Measurements from ENCODE around the gene LRRC37A2. TPM values are rescaled to one million over a fixed set of nuclear protein-coding genes. Genes with fewer than 3 reads are reported as not detected.
"Not testable (repeated sequence)": the region's sequence is repeated elsewhere in the genome, so short reads cannot be mapped to it uniquely, and the experiment has no call there.

The LRRC37A2 gene
- 1 to 10 TPM; 7.5 to 8.0 TPM for total RNA-seq

DNA sequence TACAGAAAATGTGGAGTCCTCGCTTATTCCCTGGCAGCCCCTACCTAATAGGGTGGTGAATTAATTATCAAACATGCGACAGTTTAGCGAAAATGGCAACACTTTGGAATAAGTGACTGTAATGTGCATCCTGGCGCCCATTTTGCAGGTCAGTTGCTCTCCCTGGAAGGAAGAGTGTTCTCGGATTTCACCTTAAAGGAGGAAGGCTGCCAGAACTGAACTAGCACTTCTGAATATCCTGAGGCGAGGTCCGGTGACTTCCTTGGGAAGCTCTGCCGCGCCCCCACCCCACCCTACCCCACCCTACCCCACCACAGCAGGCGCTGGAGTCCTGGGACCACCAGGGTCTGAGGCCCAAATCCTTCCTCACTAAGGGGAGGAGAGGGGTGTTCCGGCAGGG is at the start of gene LRRC37A2:
TSS of gene LRRC37A2 (plus strand) at position 301 of the 400 bp plus-strand sequence. CDS start 245 bp downstream, outside the sequence.
- H3K27me3 Mint-ChIP-seq, H3K4me1 Mint-ChIP-seq, H3K36me3 Mint-ChIP-seq, H3K9me3 Mint-ChIP-seq, H3K27ac Mint-ChIP-seq, H3K4me3 Mint-ChIP-seq, DNase-seq: not testable (repeated sequence)

DNA sequence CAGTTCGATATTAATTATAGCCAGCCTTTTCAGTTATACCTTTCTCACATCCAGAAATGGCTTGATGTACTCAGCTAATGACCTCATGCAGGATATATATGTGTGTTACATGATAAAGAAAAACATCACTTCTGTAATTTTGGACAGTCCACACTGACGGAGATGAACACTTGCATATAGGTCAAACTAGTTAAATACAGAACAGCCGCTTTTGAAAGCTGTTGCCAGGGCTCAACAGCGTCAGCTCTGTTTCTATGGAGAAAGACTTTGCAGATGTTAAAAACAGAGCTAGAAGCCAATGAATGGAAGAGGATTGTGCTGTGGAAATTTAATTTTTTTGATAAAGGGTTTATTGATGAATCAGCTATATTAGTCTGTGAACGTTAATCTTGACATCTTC is 44.6 kb upstream of the LRRC37A2 start:
- H3K36me3 Mint-ChIP-seq, H3K4me1 Mint-ChIP-seq, H3K27ac Mint-ChIP-seq, DNase-seq, H3K4me3 Mint-ChIP-seq, H3K9me3 Mint-ChIP-seq, H3K27me3 Mint-ChIP-seq: not testable (repeated sequence)

GRCh38 chr17:46474489-46474888 is 37.8 kb upstream of the LRRC37A2 start:
- not testable (repeated sequence) for H3K27me3 Mint-ChIP-seq, DNase-seq, H3K27ac Mint-ChIP-seq, H3K4me1 Mint-ChIP-seq, H3K4me3 Mint-ChIP-seq, H3K36me3 Mint-ChIP-seq, H3K9me3 Mint-ChIP-seq

DNA sequence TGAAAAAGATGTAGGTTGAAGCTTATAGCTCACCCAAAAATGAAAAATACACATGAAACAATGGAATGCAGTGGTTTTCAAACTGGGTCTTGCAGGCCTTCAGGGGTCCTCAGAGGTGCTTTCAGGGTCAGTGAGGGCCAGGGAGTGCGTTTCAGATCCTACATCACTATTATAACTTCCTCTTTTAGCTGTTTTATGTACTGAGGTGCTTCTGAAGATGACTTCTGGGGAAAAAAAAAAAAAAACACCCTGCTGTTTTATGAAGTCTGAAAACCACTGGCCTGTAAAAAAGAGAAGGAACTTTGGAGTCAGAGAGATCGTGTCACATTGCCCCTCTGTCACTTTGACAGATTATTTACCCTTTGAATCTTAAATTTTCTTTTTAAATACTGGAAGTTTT is 36.7 kb upstream of the LRRC37A2 start:
- not testable (repeated sequence) for H3K4me1 Mint-ChIP-seq, DNase-seq, H3K27ac Mint-ChIP-seq, H3K27me3 Mint-ChIP-seq, H3K36me3 Mint-ChIP-seq, H3K9me3 Mint-ChIP-seq, H3K4me3 Mint-ChIP-seq

DNA sequence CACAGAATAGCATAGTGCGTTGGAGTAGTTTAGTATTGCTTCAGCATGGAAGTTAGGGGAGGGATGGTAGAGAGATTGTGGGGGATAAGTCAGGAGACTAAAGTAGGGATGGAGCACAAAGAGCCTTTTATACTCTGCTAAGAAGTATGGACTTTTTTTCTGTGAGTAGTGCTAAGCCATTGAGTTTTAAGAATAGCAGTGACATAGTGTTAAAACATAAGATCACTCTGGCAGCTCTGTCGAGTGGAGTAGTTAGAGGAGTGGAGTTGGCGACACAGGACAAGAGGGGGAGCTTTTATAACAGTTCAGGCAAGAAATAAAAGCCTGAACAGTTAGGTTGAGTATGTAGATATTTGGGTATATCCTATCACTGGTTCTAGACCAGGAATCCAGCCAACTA is 33.4 kb upstream of the LRRC37A2 start:
- not testable (repeated sequence) for H3K9me3 Mint-ChIP-seq, H3K4me3 Mint-ChIP-seq, H3K27me3 Mint-ChIP-seq, H3K27ac Mint-ChIP-seq, H3K4me1 Mint-ChIP-seq, H3K36me3 Mint-ChIP-seq, DNase-seq

DNA sequence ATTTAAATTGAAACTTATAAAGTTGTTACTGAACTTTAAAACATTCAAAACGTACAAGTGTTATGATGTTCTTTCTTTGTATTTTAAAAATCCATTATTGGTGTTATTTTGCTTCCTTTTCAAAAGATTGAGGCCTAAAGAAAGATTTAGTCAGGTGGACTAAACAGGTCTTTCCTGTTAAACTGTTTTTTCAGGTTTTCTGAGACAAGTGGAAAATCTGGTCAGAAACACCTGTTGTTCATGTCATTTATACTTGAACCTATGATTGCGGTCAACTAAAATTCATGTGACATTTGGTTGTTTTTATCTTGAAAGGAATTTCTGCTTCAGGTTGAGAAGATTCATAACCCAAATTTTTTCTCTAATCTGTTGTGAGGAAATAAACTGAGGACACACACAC is 31.0 kb upstream of the LRRC37A2 start:
- not testable (repeated sequence) for DNase-seq, H3K36me3 Mint-ChIP-seq, H3K27me3 Mint-ChIP-seq, H3K27ac Mint-ChIP-seq, H3K4me1 Mint-ChIP-seq, H3K4me3 Mint-ChIP-seq, H3K9me3 Mint-ChIP-seq

- H3K9me3 Mint-ChIP-seq, H3K27me3 Mint-ChIP-seq, DNase-seq, H3K27ac Mint-ChIP-seq, H3K4me1 Mint-ChIP-seq, H3K4me3 Mint-ChIP-seq, H3K36me3 Mint-ChIP-seq: not testable (repeated sequence)
These were observed 20.2 kb upstream of the LRRC37A2 start for GRCh38 chr17:46492021-46492420.

DNA sequence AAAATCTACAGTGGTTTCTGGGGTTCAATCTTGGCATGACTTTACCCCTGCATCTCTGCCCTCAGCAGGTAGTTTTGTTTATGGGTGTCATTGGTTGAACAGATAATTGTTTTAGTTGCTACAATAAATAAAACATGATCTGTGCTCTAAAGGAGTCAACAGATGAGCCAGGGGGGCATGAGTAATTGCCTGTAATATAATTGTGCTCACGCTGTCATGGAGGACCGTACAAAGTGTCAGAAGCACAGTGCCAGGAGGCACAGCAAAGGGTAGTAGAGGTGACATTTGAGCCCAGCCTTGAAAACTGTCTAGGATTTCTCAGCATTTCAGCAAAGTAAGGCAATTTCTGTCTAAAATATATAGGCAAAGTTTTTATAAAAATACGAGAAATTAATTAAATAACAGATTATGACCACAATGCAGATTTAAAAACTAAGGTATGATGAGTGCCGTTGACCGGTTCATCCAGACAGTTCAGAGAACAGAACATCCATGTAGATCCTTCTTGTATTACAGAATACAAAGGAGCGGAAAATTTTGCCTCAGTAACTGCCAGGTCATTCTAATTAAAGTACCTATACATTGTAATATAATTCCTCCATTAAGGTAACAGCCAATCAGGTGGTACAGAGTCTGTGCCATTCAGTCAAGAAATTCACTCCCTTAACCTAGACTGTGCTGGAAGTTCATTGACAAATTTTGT is 12.7 kb upstream of the LRRC37A2 start:
- not testable (repeated sequence) for H3K4me3 Mint-ChIP-seq, H3K36me3 Mint-ChIP-seq, H3K4me1 Mint-ChIP-seq, DNase-seq, H3K27ac Mint-ChIP-seq, H3K27me3 Mint-ChIP-seq, H3K9me3 Mint-ChIP-seq

GRCh38 chr17:46505896-46506295 is 6.4 kb upstream of the LRRC37A2 start:
- not testable (repeated sequence) for H3K4me3 Mint-ChIP-seq, H3K4me1 Mint-ChIP-seq, DNase-seq, H3K36me3 Mint-ChIP-seq, H3K27ac Mint-ChIP-seq, H3K27me3 Mint-ChIP-seq, H3K9me3 Mint-ChIP-seq

GRCh38 chr17:46534716-46535115 is 22.4 kb downstream of the LRRC37A2 start:
- not testable (repeated sequence) for H3K4me3 Mint-ChIP-seq, H3K9me3 Mint-ChIP-seq, H3K27me3 Mint-ChIP-seq, H3K4me1 Mint-ChIP-seq, H3K27ac Mint-ChIP-seq, DNase-seq, H3K36me3 Mint-ChIP-seq

DNA sequence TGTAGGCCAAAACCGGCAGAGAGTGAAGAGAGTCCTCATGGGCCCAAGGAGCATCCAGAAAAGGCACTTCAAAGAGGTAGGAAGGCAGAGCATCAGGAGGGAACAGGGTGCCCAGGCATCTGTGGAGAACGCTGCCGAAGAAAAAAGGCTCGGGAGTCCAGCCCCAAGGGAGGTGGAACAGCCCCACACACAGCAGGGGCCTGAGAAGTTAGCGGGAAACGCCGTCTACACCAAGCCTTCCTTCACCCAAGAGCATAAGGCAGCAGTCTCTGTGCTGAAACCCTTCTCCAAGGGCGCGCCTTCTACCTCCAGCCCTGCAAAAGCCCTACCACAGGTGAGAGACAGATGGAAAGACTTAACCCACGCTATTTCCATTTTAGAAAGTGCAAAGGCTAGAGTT is 36.3 kb downstream of the LRRC37A2 start:
- H3K27ac Mint-ChIP-seq, H3K9me3 Mint-ChIP-seq, H3K4me1 Mint-ChIP-seq, H3K36me3 Mint-ChIP-seq, H3K4me3 Mint-ChIP-seq, H3K27me3 Mint-ChIP-seq: not testable (repeated sequence)
- DNase-seq = peak; percentile 1

DNA sequence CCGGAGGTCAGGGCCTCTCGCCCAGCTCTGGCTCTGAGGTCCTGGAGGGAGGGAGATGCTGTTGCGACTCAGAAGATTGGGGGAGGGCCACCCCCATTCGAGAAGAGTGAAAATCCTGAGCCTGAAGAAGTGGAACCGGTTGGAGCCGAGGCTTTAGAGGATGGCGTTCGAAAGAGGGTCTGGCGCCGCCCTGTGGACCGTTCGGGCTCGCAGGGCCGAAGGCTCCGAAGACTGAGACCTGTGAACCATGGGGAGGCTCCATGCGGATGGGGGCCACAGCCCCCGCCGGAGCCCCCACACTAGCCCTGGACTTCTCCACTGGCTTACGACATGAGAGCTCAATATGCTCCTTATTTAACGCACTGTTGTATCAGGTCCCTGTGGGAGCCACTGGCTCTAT is 46.9 kb downstream of the LRRC37A2 start:
- H3K27me3 Mint-ChIP-seq, H3K4me3 Mint-ChIP-seq, H3K4me1 Mint-ChIP-seq, H3K9me3 Mint-ChIP-seq, H3K27ac Mint-ChIP-seq, H3K36me3 Mint-ChIP-seq, DNase-seq: not testable (repeated sequence)

- not testable (repeated sequence) for H3K27me3 Mint-ChIP-seq, H3K9me3 Mint-ChIP-seq, H3K36me3 Mint-ChIP-seq, H3K4me3 Mint-ChIP-seq, H3K27ac Mint-ChIP-seq, DNase-seq, H3K4me1 Mint-ChIP-seq
These were observed 47.8 kb downstream of the LRRC37A2 start for GRCh38 chr17:46560048-46560447.

GRCh38 chr17:46566284-46566683 is 54.0 kb downstream of the LRRC37A2 start:
- not testable (repeated sequence) for H3K9me3 Mint-ChIP-seq, H3K4me3 Mint-ChIP-seq

GRCh38 chr17:46566980-46567379 is 54.7 kb downstream of the LRRC37A2 start:
- not testable (repeated sequence) for H3K9me3 Mint-ChIP-seq, H3K36me3 Mint-ChIP-seq, DNase-seq, H3K27ac Mint-ChIP-seq, H3K4me3 Mint-ChIP-seq, H3K4me1 Mint-ChIP-seq, H3K27me3 Mint-ChIP-seq

More at GRCh38 chr17:46566284-46566683, 54.0 kb downstream of the LRRC37A2 start:
- not testable (repeated sequence) for DNase-seq, H3K27me3 Mint-ChIP-seq, H3K4me1 Mint-ChIP-seq, H3K27ac Mint-ChIP-seq, H3K36me3 Mint-ChIP-seq

DNA sequence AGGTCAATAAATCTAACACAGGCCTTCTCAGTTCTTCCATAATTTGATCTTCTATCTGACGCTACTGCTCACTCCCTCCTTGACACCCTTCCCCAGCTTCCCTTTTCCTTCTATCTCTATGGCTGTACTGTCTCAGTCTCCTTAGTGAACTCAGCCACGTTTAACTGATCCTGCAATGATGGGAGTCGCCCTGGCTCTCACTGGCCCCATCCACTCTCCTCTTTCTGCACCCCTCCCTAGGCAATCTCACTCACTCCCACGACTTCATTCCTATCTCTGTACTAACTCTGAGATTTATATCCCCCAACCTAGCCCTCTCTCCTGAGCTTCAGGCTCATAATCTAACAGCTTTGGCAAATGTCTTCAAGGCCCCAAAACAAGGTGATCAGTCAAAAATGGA is 59.5 kb downstream of the LRRC37A2 start:
- H3K36me3 Mint-ChIP-seq, H3K27ac Mint-ChIP-seq, H3K4me1 Mint-ChIP-seq, H3K9me3 Mint-ChIP-seq, DNase-seq, H3K27me3 Mint-ChIP-seq, H3K4me3 Mint-ChIP-seq: not testable (repeated sequence)
